GM19324 (cell line): ENCODE data around the gene TPP1.

ENCODE experiments used
- ATAC-seq: cut with Tn5 transposase; IDR thresholded peaks from one replicate; pipeline ENCODE4 v1.9.1; 2021; ENCODE audit warnings: mild to moderate bottlenecking, moderate library complexity; ENCODE audit not compliant: unreplicated experiment, low FRiP score

Gene TPP1

GRCh38 chr11:6629573-6629891 is 10.3 kb upstream of the TPP1 start:
- no peak for ATAC-seq

- ATAC-seq: no peak
Observed at GRCh38 chr11:6628526-6628925, 9.3 kb upstream of the TPP1 start.

GRCh38 chr11:6627762-6628241 is 8.6 kb upstream of the TPP1 start:
- ATAC-seq: peak; percentile 55

GRCh38 chr11:6626971-6627761 is 7.9 kb upstream of the TPP1 start:
- no peak for ATAC-seq

GRCh38 chr11:6625832-6626420 is 6.7 kb upstream of the TPP1 start:
- ATAC-seq: no peak

- ATAC-seq: no peak
Observed at GRCh38 chr11:6625156-6625831, 6.1 kb upstream of the TPP1 start.

- no peak for ATAC-seq
Observed at GRCh38 chr11:6623391-6624363, 4.5 kb upstream of the TPP1 start.

GRCh38 chr11:6622261-6623171 is 3.3 kb upstream of the TPP1 start:
- ATAC-seq: no peak

- ATAC-seq: no peak
Observed at GRCh38 chr11:6621711-6622211, 2.5 kb upstream of the TPP1 start.

- no peak for ATAC-seq
Observed at GRCh38 chr11:6620636-6621035, 1.4 kb upstream of the TPP1 start.

- ATAC-seq: no peak
Observed at GRCh38 chr11:6618117-6619003, 862 bp downstream of the TPP1 start.

GRCh38 chr11:6617315-6617781 is 1.9 kb downstream of the TPP1 start:
- no peak for ATAC-seq

- no peak for ATAC-seq
Observed at GRCh38 chr11:6616596-6617250, 2.5 kb downstream of the TPP1 start.

GRCh38 chr11:6615882-6616585 is 3.2 kb downstream of the TPP1 start:
- no peak for ATAC-seq

GRCh38 chr11:6615046-6615445 is 4.2 kb downstream of the TPP1 start:
- no peak for ATAC-seq

GRCh38 chr11:6614446-6614845 is 4.8 kb downstream of the TPP1 start:
- no peak for ATAC-seq

GRCh38 chr11:6613496-6613895 is 5.7 kb downstream of the TPP1 start:
- ATAC-seq: no peak
